ENCODE results near the gene SPOUT1. TPM values are rescaled to one million over a fixed set of nuclear protein-coding genes. Genes with fewer than 3 reads are reported as not detected.

SPOUT1 gene
- total and polyA plus RNA-seq, 7 donors = 4.8 to 31.6 (median 25.4) TPM

DNA sequence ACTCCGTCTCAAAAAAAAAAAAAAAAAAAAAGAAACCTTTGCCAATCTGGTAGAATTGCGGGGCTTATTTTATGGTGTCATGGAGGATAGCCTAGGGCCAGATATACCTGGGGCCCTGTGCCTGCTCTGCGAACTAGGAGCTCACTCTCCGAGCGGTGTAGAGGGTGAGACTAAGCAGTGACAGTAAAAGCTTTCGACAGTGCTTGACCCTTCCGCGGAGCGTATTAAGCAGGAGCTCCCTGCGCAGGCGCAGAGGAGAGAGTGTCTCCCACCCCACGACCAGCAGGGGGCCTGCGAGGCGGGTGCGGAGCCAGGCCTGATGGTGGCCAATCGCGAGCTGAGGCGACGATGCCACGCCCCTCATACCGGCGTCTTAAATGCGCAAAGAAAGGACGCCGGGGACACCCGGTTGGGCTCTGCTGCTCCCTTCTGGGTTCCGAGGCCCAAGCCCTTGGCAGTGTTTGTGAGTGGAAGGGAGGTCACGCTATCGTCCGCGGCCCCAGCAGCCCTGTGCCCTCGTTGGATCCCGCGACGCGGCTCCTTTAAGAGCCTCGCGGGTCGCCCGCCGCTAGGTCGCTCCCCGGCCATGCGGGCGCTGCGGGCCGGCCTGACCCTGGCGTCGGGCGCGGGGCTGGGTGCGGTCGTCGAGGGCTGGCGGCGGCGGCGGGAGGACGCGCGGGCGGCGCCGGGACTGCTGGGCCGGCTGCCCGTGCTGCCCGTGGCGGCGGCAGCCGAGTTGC is 11.3 kb downstream of the SPOUT1 start, which contains the start of gene ENDOG:
Gene ENDOG, plus strand, starts transcription at position 402 of the 740 bp plus-strand sequence. Its CDS starts 185 bp downstream, at position 587.
- TF ChIP-seq POLR2A (IDR thresholded peaks at IDR 0.05) (peak; percentile 58), EP300 (IDR thresholded peaks at IDR 0.05) (no peak), POLR2AphosphoS5 (IDR thresholded peaks at IDR 0.05) (peak; percentile 79 to 94 (median 86))
- TF ChIP-seq, protein P1, sequence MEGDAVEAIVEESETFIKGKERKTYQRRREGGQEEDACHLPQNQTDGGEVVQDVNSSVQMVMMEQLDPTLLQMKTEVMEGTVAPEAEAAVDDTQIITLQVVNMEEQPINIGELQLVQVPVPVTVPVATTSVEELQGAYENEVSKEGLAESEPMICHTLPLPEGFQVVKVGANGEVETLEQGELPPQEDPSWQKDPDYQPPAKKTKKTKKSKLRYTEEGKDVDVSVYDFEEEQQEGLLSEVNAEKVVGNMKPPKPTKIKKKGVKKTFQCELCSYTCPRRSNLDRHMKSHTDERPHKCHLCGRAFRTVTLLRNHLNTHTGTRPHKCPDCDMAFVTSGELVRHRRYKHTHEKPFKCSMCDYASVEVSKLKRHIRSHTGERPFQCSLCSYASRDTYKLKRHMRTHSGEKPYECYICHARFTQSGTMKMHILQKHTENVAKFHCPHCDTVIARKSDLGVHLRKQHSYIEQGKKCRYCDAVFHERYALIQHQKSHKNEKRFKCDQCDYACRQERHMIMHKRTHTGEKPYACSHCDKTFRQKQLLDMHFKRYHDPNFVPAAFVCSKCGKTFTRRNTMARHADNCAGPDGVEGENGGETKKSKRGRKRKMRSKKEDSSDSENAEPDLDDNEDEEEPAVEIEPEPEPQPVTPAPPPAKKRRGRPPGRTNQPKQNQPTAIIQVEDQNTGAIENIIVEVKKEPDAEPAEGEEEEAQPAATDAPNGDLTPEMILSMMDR (IDR thresholded peaks at IDR 0.05) = peak; percentile 93 to 99 (median 96)
- peak; percentile 99 for DNase-seq
- H3K36me3 ChIP-seq = peaks cover 0 to 19% (median 9%) of the 10 kb centered on the region in 4 donors
- no peaks in the 10 kb centered on the region for H3K9me3 ChIP-seq
- H3K27me3 ChIP-seq = no peaks in the 10 kb centered on the region
- intact Hi-C loops (cut with DNase I) = loop anchor here (5.0 kb wide), 1 partner anchor 266 kb away; the partner anchor contains the start of gene SPTAN1
- peak within 1 kb of the TSS; percentile 34 to 72 (median 58) for H3K4me3 ChIP-seq
- H3K27ac ChIP-seq = peak within 1 kb of the TSS; percentile 84 to 87 (median 86)
- peaks cover 0 to 20% (median 18%) of the 10 kb centered on the region in 4 donors for H3K4me1 ChIP-seq
- 0% methylated on average over 70 of the region's 70 CpGs for WGBS, 2 donors

DNA sequence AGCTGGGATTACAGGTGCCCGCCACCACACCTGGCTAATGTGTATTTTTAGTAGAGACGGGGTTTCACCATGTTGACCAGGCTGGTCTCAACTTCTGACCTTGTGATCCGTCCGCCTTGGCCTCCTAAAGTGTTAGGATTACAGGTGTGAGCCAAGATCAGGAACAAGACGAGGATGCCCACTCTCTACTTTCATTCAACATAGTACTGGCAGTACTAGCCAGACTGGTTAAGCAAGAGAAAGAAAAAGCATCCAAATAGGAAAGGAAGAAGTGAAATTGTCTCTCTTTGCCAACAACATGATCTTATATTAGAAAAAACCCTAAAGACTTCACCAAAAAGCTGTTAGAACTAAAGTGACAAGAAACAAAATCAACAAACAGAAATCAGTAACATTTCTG is 18.7 kb downstream of the SPOUT1 start:
- Histone ChIP-seq H3K4me3 (no peak overlapping the region), H3K36me3 (peaks cover 4 to 33% (median 22%) of the 10 kb centered on the region in 4 donors), H3K27me3 (no peaks in the 10 kb centered on the region), H3K27ac (no peak overlapping the region), H3K9me3 (no peaks in the 10 kb centered on the region), H3K4me1 (no peaks in the 10 kb centered on the region)
- WGBS, 2 donors = 79 to 92% methylated on average over 5 of the region's 5 CpGs
- intact Hi-C loops (cut with DNase I) = no loop called here
- no peak for TF ChIP-seq POLR2AphosphoS5 (IDR thresholded peaks at IDR 0.05)
- TF ChIP-seq, protein P1 (IDR thresholded peaks at IDR 0.05) = no peak
- no peak for TF ChIP-seq EP300 (IDR thresholded peaks at IDR 0.05)
- no peak for TF ChIP-seq POLR2A (IDR thresholded peaks at IDR 0.05)
- no peak for DNase-seq

DNA sequence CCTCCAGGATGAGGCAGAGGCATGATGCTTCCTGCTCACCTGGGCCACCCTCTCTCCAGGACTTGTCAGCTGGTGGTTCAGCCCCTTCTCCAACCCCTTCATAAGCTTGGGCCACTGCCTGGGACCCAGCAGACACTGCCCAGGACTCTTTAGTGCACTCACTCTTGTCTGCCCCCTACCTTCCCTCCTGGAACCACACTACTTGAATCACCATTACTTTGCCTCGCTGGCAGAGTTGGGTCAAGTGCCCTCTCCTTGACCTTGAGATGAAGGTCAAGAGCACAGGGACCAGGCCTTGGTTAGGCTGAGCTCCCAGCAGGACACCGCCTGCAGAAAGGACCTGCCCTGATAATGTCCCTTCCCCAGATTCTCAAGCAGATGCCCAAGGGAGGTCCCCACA is 19.8 kb downstream of the SPOUT1 start:
- H3K4me1 ChIP-seq = no peaks in the 10 kb centered on the region
- 68 to 81% methylated on average over 2 of the region's 2 CpGs for WGBS, 2 donors
- TF ChIP-seq POLR2AphosphoS5 (IDR thresholded peaks at IDR 0.05) = no peak
- no peak overlapping the region for H3K27ac ChIP-seq
- no peaks in the 10 kb centered on the region for H3K9me3 ChIP-seq
- intact Hi-C loops (cut with DNase I) = no loop called here
- no peak for DNase-seq
- no peak overlapping the region for H3K4me3 ChIP-seq
- H3K27me3 ChIP-seq = no peaks in the 10 kb centered on the region
- H3K36me3 ChIP-seq = peaks cover 7 to 43% (median 26%) of the 10 kb centered on the region in 4 donors

DNA sequence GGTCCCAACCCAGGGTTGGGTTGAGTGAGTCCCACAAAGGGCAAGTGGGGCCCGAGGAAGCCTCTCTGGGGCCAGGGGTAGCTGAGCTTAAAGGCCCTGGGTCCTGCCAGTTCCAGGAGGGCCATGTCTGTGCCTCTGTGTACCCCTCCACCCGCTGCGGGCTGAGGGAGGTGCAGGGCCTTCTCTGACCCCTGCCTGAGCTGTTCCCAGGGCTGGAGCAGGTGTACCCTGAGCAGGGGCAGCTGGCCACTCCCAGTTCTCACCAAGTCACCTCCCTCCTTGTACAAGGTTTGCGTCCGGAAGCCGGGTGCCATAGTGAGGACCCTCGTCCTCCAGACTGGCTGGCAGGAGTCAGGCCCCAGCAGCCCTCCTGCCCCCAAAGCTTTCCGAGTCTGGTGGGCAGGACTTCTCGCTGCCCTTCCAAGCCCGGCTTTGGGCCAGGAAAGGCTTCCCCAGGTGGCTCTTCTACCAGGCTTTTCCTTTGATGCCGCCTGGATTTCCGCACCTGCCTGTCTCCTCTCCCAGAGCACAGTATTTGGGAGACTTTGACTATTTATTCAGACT is 20.5 kb downstream of the SPOUT1 start:
- Histone ChIP-seq H3K9me3 (no peaks in the 10 kb centered on the region), H3K4me3 (no peak overlapping the region), H3K27me3 (no peaks in the 10 kb centered on the region), H3K36me3 (peaks cover 8 to 50% (median 28%) of the 10 kb centered on the region in 4 donors), H3K27ac (no peak overlapping the region), H3K4me1 (no peaks in the 10 kb centered on the region)
- TF ChIP-seq POLR2AphosphoS5 (IDR thresholded peaks at IDR 0.05) (no peak), POLR2A (IDR thresholded peaks at IDR 0.05) (no peak), EP300 (IDR thresholded peaks at IDR 0.05) (no peak)
- TF ChIP-seq, protein P1 (IDR thresholded peaks at IDR 0.05) = no peak
- 95% methylated on average over 12 of the region's 12 CpGs for WGBS, 2 donors
- intact Hi-C loops (cut with DNase I) = no loop called here
- DNase-seq = no peak

DNA sequence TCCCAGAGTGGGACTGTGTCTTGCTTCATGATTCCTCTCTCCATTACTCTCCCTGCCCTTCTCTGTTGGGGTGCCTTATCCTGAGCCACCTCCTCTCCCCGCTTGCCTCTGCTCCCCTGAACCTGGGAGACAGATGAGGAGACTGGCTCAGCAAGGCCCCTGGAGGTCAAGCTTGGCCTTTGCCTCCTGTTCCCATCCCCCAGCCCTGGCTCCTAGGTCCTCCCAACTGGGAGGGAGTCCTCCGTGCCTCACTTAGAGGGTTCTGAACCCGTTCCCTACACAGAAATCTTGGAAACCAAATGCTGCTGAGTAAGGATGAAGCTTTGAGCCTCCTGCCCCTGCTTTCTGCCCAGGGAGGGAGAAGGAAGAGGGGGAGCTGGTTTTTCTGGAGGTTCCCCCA is 21.1 kb downstream of the SPOUT1 start:
- H3K27ac ChIP-seq = no peak overlapping the region
- 94 to 96% methylated on average over 3 of the region's 3 CpGs for WGBS, 2 donors
- H3K27me3 ChIP-seq = no peaks in the 10 kb centered on the region
- H3K36me3 ChIP-seq = peaks cover 13 to 56% (median 31%) of the 10 kb centered on the region in 4 donors
- no peaks in the 10 kb centered on the region for H3K4me1 ChIP-seq
- TF ChIP-seq, protein P1 (IDR thresholded peaks at IDR 0.05) = no peak
- TF ChIP-seq POLR2A (IDR thresholded peaks at IDR 0.05) = no peak
- no peak for TF ChIP-seq EP300 (IDR thresholded peaks at IDR 0.05)
- no peak for TF ChIP-seq POLR2AphosphoS5 (IDR thresholded peaks at IDR 0.05)
- H3K4me3 ChIP-seq = no peak overlapping the region
- intact Hi-C loops (cut with DNase I) = no loop called here
- no peaks in the 10 kb centered on the region for H3K9me3 ChIP-seq
- DNase-seq = no peak

All from sigmoid colon (tissue), 7 donors.